Mesenchymal stem cell (in vitro differentiated cells and primary cell): ENCODE results near the gene MRPL3.
A peak's percentile ranks its signal among the peaks of the same experiment; 100 is the strongest.

Source experiments
- DNase-seq: peaks from one replicate; pipeline ENCODE4 v3.0.0-alpha.2; 2013
- H2AFZ ChIP-seq: one replicate; pipeline ENCODE4 v1.6.1; 2013; ENCODE audit warnings: low read depth, mild to moderate bottlenecking, control low read depth, inconsistent platforms, low read length, moderate library complexity
- H2AK5ac ChIP-seq: 2 replicates; pipeline ENCODE4 v1.6.1; 2013; ENCODE audit warnings: low read length, moderate library complexity, mild to moderate bottlenecking, inconsistent platforms; ENCODE audit not compliant: severe bottlenecking
- H2BK120ac ChIP-seq: one replicate; pipeline ENCODE4 v1.6.1; 2013; ENCODE audit warnings: low read depth, mild to moderate bottlenecking, inconsistent platforms, low read length, moderate library complexity
- H2BK12ac ChIP-seq, 2 experiments: one replicate each; pipeline ENCODE4 v1.6.1; 2013; ENCODE audit warnings: inconsistent platforms in 2 of 2, low read length in 2 of 2, mild to moderate bottlenecking in 2 of 2, moderate library complexity in 2 of 2, control low read depth in 1 of 2
- H2BK15ac ChIP-seq: one replicate; pipeline ENCODE4 v1.6.1; 2013; ENCODE audit warnings: mild to moderate bottlenecking, low read depth, inconsistent platforms; ENCODE audit not compliant: poor library complexity, severe bottlenecking
- H2BK5ac ChIP-seq: 2 replicates; pipeline ENCODE4 v1.6.1; 2013; ENCODE audit warnings: low read depth, mild to moderate bottlenecking, low read length, control low read depth, inconsistent platforms; ENCODE audit not compliant: poor library complexity, severe bottlenecking
- H3K14ac ChIP-seq, 2 experiments: one replicate each; pipeline ENCODE4 v1.6.1; 2013; ENCODE audit warnings: inconsistent platforms in 2 of 2, low read length in 2 of 2, control low read depth in 1 of 2, mild to moderate bottlenecking in 1 of 2, moderate library complexity in 1 of 2
- H3K18ac ChIP-seq, 2 experiments: one replicate each; pipeline ENCODE4 v1.6.1; 2013; ENCODE audit warnings: inconsistent platforms in 2 of 2, low read length in 2 of 2, control low read depth in 1 of 2, low read depth in 1 of 2, mild to moderate bottlenecking in 1 of 2
- H3K23ac ChIP-seq, 2 experiments: one replicate each; pipeline ENCODE4 v1.6.1; 2013; ENCODE audit warnings: inconsistent platforms in 2 of 2, low read length in 2 of 2, mild to moderate bottlenecking in 2 of 2, moderate library complexity in 2 of 2, control low read depth in 1 of 2
- H3K27ac ChIP-seq: 2 replicates; pipeline ENCODE4 v1.5.1; 2013; ENCODE audit warnings: mild to moderate bottlenecking, moderate library complexity, low read length, control low read depth, inconsistent platforms; ENCODE audit not compliant: poor library complexity, severe bottlenecking
- H3K27me3 ChIP-seq, 2 experiments: 2 replicates each; pipeline versions ENCODE4 v1.6.1 to v1.7.0; 2013; ENCODE audit warnings: low read length in 2 of 2, mild to moderate bottlenecking in 2 of 2, moderate library complexity in 2 of 2, control low read depth in 1 of 2, inconsistent platforms in 1 of 2; ENCODE audit not compliant: control insufficient read depth in 1 of 2, insufficient read depth in 1 of 2
- H3K36me3 ChIP-seq, 2 experiments: 2 replicates each; pipeline versions ENCODE4 v1.6.1 to v1.7.0; 2013; ENCODE audit warnings: low read length in 2 of 2, control low read depth in 1 of 2, inconsistent platforms in 1 of 2, low read depth in 1 of 2, mild to moderate bottlenecking in 1 of 2; ENCODE audit not compliant: insufficient read depth in 2 of 2, control insufficient read depth in 1 of 2
- H3K4ac ChIP-seq, 2 experiments: one replicate each; pipeline ENCODE4 v1.6.1; 2013; ENCODE audit warnings: inconsistent platforms in 2 of 2, low read length in 2 of 2, mild to moderate bottlenecking in 2 of 2, moderate library complexity in 2 of 2, control low read depth in 1 of 2, low read depth in 1 of 2
- H3K4me1 ChIP-seq: 2 replicates; pipeline ENCODE4 v1.6.1; 2013; ENCODE audit warnings: low read depth, low read length, control low read depth; ENCODE audit not compliant: control insufficient read depth, insufficient read depth
- H3K4me2 ChIP-seq: 2 replicates; pipeline ENCODE4 v1.6.1; 2013; ENCODE audit warnings: low read length, mild to moderate bottlenecking, inconsistent platforms; ENCODE audit not compliant: poor library complexity, severe bottlenecking
- H3K4me3 ChIP-seq, 2 experiments: 2 replicates each; pipeline versions ENCODE4 v1.5.1 to v1.7.0; 2013; ENCODE audit warnings: low read length in 2 of 2, mild to moderate bottlenecking in 2 of 2, control low read depth in 1 of 2, low read depth in 1 of 2; ENCODE audit not compliant: insufficient read depth in 1 of 2
- H3K79me1 ChIP-seq: replicated peaks from 2 replicates; pipeline ENCODE4 v1.6.1; 2013; ENCODE audit warnings: mild to moderate bottlenecking, control low read depth, low read length, inconsistent platforms; ENCODE audit not compliant: poor library complexity, severe bottlenecking
- H3K9ac ChIP-seq: 2 replicates; pipeline ENCODE4 v1.7.0; 2013; ENCODE audit warnings: mild to moderate bottlenecking, low read length, moderate library complexity
- H3K9me3 ChIP-seq: 2 replicates; pipeline ENCODE4 v1.7.0; 2013; ENCODE audit warnings: mild to moderate bottlenecking, low read length; ENCODE audit not compliant: control insufficient read depth
- H4K8ac ChIP-seq: one replicate; pipeline ENCODE4 v1.6.1; 2013; ENCODE audit warnings: inconsistent platforms, mild to moderate bottlenecking, low read length, moderate library complexity
- H4K91ac ChIP-seq: one replicate; pipeline ENCODE4 v1.6.1; 2013; ENCODE audit warnings: mild to moderate bottlenecking, low read length, inconsistent platforms
- WGBS: methylation state at CpG from one replicate; pipeline ENCODE4 v1.1.7; 2013; ENCODE audit warnings: mixed read lengths; 5-methylcytosine and 5-hydroxymethylcytosine counted together

Gene MRPL3

GRCh38 chr3:131530843-131531242 is 28.1 kb upstream of the MRPL3 start:
- no peak overlapping the region for H3K4me3 ChIP-seq
- no peak for DNase-seq
- H3K18ac ChIP-seq, result no peak overlapping the region
- H3K36me3 ChIP-seq, result no peaks in the 10 kb centered on the region
- H4K91ac ChIP-seq, result no peak overlapping the region
- no peak overlapping the region for H3K23ac ChIP-seq
- H3K14ac ChIP-seq, result no peak overlapping the region
- H2BK15ac ChIP-seq, result no peak overlapping the region
- H3K4me1 ChIP-seq, result peaks cover 3% of the 10 kb centered on the region
- no peak overlapping the region for H3K9ac ChIP-seq
- H2BK12ac ChIP-seq, result no peak overlapping the region
- no peak overlapping the region for H3K27ac ChIP-seq
- H2BK5ac ChIP-seq, result no peak overlapping the region
- no peak overlapping the region for H3K4ac ChIP-seq
- H2AK5ac ChIP-seq, result no peak overlapping the region
- no peak overlapping the region for H4K8ac ChIP-seq
- no peaks in the 10 kb centered on the region for H3K9me3 ChIP-seq
- peaks cover 0 to 9% of the 10 kb centered on the region in 2 experiments for H3K27me3 ChIP-seq
- H2AFZ ChIP-seq, result no peak overlapping the region
- no peak overlapping the region for H3K4me2 ChIP-seq
- WGBS, result no CpG with 5 or more reads among the region's 1 CpG
- H3K79me1 ChIP-seq, result no peaks in the 10 kb centered on the region
- H2BK120ac ChIP-seq, result no peak overlapping the region

GRCh38 chr3:131530388-131530787 is 27.6 kb upstream of the MRPL3 start:
- 100% methylated on average over 1 of the region's 1 CpG for WGBS
- Histone ChIP-seq H2AK5ac (no peak overlapping the region), H3K4me2 (no peak overlapping the region), H3K18ac (no peak overlapping the region), H3K9me3 (no peaks in the 10 kb centered on the region), H2BK5ac (no peak overlapping the region), H3K27ac (no peak overlapping the region), H2BK12ac (no peak overlapping the region), H2AFZ (no peak overlapping the region), H3K4ac (no peak overlapping the region), H4K8ac (no peak overlapping the region), H2BK120ac (no peak overlapping the region), H3K36me3 (no peaks in the 10 kb centered on the region), H2BK15ac (no peak overlapping the region), H3K4me3 (no peak overlapping the region), H3K79me1 (no peaks in the 10 kb centered on the region), H3K23ac (no peak overlapping the region), H3K27me3 (peaks cover 0 to 9% of the 10 kb centered on the region in 2 experiments), H3K14ac (no peak overlapping the region), H3K4me1 (peaks cover 3% of the 10 kb centered on the region), H3K9ac (no peak overlapping the region), H4K91ac (no peak overlapping the region)
- no peak for DNase-seq

GRCh38 chr3:131526801-131527347 is 24.1 kb upstream of the MRPL3 start:
- DNase-seq, result peak; percentile 11
- 56% methylated on average over 37 of the region's 37 CpGs for WGBS

GRCh38 chr3:131518680-131519079 is 15.9 kb upstream of the MRPL3 start:
- H3K14ac ChIP-seq, result no peak overlapping the region
- no peak overlapping the region for H4K8ac ChIP-seq
- H2BK15ac ChIP-seq, result no peak overlapping the region
- H3K23ac ChIP-seq, result no peak overlapping the region
- 81% methylated on average over 7 of the region's 7 CpGs for whole genome bisulfite sequencing
- no peak overlapping the region for H3K4me3 ChIP-seq
- DNase-seq, result no peak
- H3K36me3 ChIP-seq, result no peaks in the 10 kb centered on the region
- no peaks in the 10 kb centered on the region for H3K4me1 ChIP-seq
- H2BK5ac ChIP-seq, result no peak overlapping the region
- no peak overlapping the region for H4K91ac ChIP-seq
- no peak overlapping the region for H2BK12ac ChIP-seq
- H2BK120ac ChIP-seq, result no peak overlapping the region
- no peak overlapping the region for H3K9ac ChIP-seq
- H3K9me3 ChIP-seq, result peaks cover 2% of the 10 kb centered on the region
- H2AK5ac ChIP-seq, result no peak overlapping the region
- no peak overlapping the region for H3K4me2 ChIP-seq
- H3K4ac ChIP-seq, result no peak overlapping the region
- no peak overlapping the region for H2AFZ ChIP-seq
- peaks cover 0 to 6% of the 10 kb centered on the region in 2 experiments for H3K27me3 ChIP-seq
- no peak overlapping the region for H3K18ac ChIP-seq
- no peak overlapping the region for H3K27ac ChIP-seq
- no peaks in the 10 kb centered on the region for H3K79me1 ChIP-seq

More at GRCh38 chr3:131526801-131527347, 24.1 kb upstream of the MRPL3 start:
- no peak overlapping the region for H4K91ac ChIP-seq
- H2BK12ac ChIP-seq, result no peak overlapping the region
- peak overlapping the region in 1 of 2 experiments; percentile 77 for H3K4me3 ChIP-seq
- no peak overlapping the region for H4K8ac ChIP-seq
- no peak overlapping the region for H3K23ac ChIP-seq
- peaks cover 0 to 10% of the 10 kb centered on the region in 2 experiments for H3K27me3 ChIP-seq
- peaks cover 3% of the 10 kb centered on the region for H3K4me1 ChIP-seq
- no peak overlapping the region for H2AK5ac ChIP-seq
- no peak overlapping the region for H3K27ac ChIP-seq
- no peaks in the 10 kb centered on the region for H3K79me1 ChIP-seq
- no peak overlapping the region for H3K4me2 ChIP-seq
- no peaks in the 10 kb centered on the region for H3K9me3 ChIP-seq
- no peak overlapping the region for H3K14ac ChIP-seq
- H3K9ac ChIP-seq, result peak overlapping the region; percentile 86
- H2BK5ac ChIP-seq, result no peak overlapping the region
- H2BK15ac ChIP-seq, result no peak overlapping the region
- no peak overlapping the region for H3K4ac ChIP-seq
- no peak overlapping the region for H2AFZ ChIP-seq
- H3K18ac ChIP-seq, result no peak overlapping the region
- H2BK120ac ChIP-seq, result no peak overlapping the region
- H3K36me3 ChIP-seq, result no peaks in the 10 kb centered on the region
